ENCODE results near the gene ZNF462. TPM values are rescaled to one million over a fixed set of nuclear protein-coding genes. Genes with fewer than 3 reads are reported as not detected.
"Not testable (repeated sequence)": the region's sequence is repeated elsewhere in the genome, so short reads cannot be mapped to it uniquely, and the experiment has no call there.

ZNF462 gene
- total and polyA plus RNA-seq, 4 donors, result 1.3 to 24.0 (median 9.2) TPM

- ATAC-seq (ENCODE audit: low FRiP score), result no peak
Measured at GRCh38 chr9:106889061-106889590, 26.2 kb downstream of the ZNF462 start.

DNA sequence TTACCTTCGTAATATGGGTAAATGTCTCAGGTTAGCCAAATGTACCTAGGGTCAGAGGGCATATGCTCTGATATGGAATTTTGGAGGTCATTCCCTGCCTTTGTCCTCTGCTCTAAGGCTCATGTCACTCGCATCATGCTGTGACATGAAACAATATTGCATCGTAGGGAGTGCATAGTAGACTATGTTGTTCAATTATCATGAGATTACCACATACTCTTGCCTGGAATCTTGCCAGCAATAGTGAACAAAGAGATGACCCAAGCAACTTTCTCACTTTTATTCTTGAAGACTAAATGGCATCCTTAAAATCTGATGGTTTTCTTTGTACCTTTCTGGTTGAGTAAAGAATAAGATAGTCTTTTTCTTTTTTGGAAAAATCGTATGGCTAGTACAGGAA, 27.6 kb downstream of the ZNF462 start:
- no peaks in the 10 kb centered on the region for H3K27me3 ChIP-seq (ENCODE audit: control insufficient read depth in 1 of 2, insufficient read depth in 2 of 2, low read length in 1 of 2)
- no peak overlapping the region for H3K27ac ChIP-seq (ENCODE audit: low read depth in 1 of 2, low read length in 2 of 2)
- H3K9me3 ChIP-seq (ENCODE audit: control insufficient read depth, low read length), result no peaks in the 10 kb centered on the region
- H3K4me3 ChIP-seq (ENCODE audit: low read length in 2 of 2), result no peak overlapping the region
- H3K4me1 ChIP-seq (ENCODE audit: control insufficient read depth in 1 of 2, insufficient read depth in 2 of 2, low read length in 2 of 2), result no peaks in the 10 kb centered on the region
- H3K36me3 ChIP-seq (ENCODE audit: control insufficient read depth in 1 of 2, insufficient read depth in 2 of 2, low read length in 1 of 2), result no peaks in the 10 kb centered on the region
- DNase-seq (no peak), ATAC-seq (ENCODE audit: low FRiP score) (no peak)
- WGBS, 2 donors, result 83 to 89% methylated on average over 4 of the region's 4 CpGs
- intact Hi-C loops (cut with DNase I), result no loop called here

More at GRCh38 chr9:106889061-106889590, 26.2 kb downstream of the ZNF462 start:
- DNase-seq, result no peak
- no peaks in the 10 kb centered on the region for H3K36me3 ChIP-seq (ENCODE audit: control insufficient read depth in 1 of 2, insufficient read depth in 2 of 2, low read length in 1 of 2)
- WGBS, 2 donors, result 64 to 78% methylated on average over 7 of the region's 7 CpGs
- H3K4me3 ChIP-seq (ENCODE audit: low read length in 2 of 2), result no peak overlapping the region
- no peaks in the 10 kb centered on the region for H3K27me3 ChIP-seq (ENCODE audit: control insufficient read depth in 1 of 2, insufficient read depth in 2 of 2, low read length in 1 of 2)
- H3K4me1 ChIP-seq (ENCODE audit: control insufficient read depth in 1 of 2, insufficient read depth in 2 of 2, low read length in 2 of 2), result no peaks in the 10 kb centered on the region
- H3K9me3 ChIP-seq (ENCODE audit: control insufficient read depth, low read length), result no peaks in the 10 kb centered on the region
- intact Hi-C loops (cut with DNase I), result no loop called here
- H3K27ac ChIP-seq (ENCODE audit: low read depth in 1 of 2, low read length in 2 of 2), result no peak overlapping the region

DNA sequence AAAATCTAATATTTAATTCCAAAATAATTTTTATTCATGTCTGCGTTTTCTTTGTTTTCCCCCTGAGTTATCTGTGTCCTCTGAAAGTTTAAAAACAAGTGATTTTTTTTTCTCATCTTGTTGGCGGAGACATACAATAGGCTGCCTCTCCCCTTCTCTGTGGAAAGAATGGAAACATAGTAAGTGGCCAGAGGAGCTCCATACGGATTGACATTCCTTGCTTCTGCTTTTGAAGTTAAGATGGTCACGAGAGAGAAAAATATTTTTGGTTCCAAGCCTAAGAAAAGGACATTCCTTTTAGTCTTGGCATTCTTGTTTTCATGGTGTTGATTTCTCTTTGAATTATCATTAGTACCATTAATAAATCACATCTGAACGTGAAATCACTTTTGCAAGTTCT, 28.3 kb downstream of the ZNF462 start:
- DNase-seq (no peak), ATAC-seq (ENCODE audit: low FRiP score) (no peak)
- no peak overlapping the region for H3K4me3 ChIP-seq (ENCODE audit: low read length in 2 of 2)
- H3K36me3 ChIP-seq (ENCODE audit: control insufficient read depth in 1 of 2, insufficient read depth in 2 of 2, low read length in 1 of 2), result no peaks in the 10 kb centered on the region
- no peak overlapping the region for H3K27ac ChIP-seq (ENCODE audit: low read depth in 1 of 2, low read length in 2 of 2)
- H3K4me1 ChIP-seq (ENCODE audit: control insufficient read depth in 1 of 2, insufficient read depth in 2 of 2, low read length in 2 of 2), result no peaks in the 10 kb centered on the region
- H3K9me3 ChIP-seq (ENCODE audit: control insufficient read depth, low read length), result no peaks in the 10 kb centered on the region
- H3K27me3 ChIP-seq (ENCODE audit: control insufficient read depth in 1 of 2, insufficient read depth in 2 of 2, low read length in 1 of 2), result no peaks in the 10 kb centered on the region
- intact Hi-C loops (cut with DNase I), result no loop called here
- WGBS, 2 donors, result 54 to 61% methylated on average over 5 of the region's 5 CpGs

DNA sequence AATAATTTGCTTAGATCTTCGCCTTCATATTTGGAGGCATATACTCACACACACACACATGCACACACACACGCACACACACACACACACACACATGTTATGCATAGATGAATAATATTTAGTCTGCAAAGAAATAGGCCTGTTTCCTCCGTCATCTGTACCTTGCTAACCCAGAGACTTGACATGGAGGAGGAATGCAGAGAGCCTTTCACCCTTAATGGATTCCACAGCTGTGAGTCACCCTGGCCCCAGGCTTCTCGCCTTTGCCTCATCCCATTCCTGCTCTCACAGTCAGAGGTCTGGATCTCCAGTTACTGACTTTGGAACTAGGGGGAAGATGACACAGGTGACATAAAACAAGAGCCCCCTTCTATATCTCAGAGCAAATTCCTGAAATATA, 29.7 kb downstream of the ZNF462 start:
- Histone ChIP-seq H3K36me3 (ENCODE audit: control insufficient read depth in 1 of 2, insufficient read depth in 2 of 2, low read length in 1 of 2) (no peaks in the 10 kb centered on the region), H3K27ac (ENCODE audit: low read depth in 1 of 2, low read length in 2 of 2) (no peak overlapping the region), H3K4me3 (ENCODE audit: low read length in 2 of 2) (no peak overlapping the region), H3K9me3 (ENCODE audit: control insufficient read depth, low read length) (no peaks in the 10 kb centered on the region), H3K4me1 (ENCODE audit: control insufficient read depth in 1 of 2, insufficient read depth in 2 of 2, low read length in 2 of 2) (no peaks in the 10 kb centered on the region), H3K27me3 (ENCODE audit: control insufficient read depth in 1 of 2, insufficient read depth in 2 of 2, low read length in 1 of 2) (no peaks in the 10 kb centered on the region)
- ATAC-seq (ENCODE audit: low FRiP score), result peak; percentile 65
- WGBS, 2 donors, result 59 to 65% methylated on average over 4 of the region's 4 CpGs
- intact Hi-C loops (cut with DNase I), result no loop called here
- peak in 1 of 2 donors; percentile 60 for DNase-seq

DNA sequence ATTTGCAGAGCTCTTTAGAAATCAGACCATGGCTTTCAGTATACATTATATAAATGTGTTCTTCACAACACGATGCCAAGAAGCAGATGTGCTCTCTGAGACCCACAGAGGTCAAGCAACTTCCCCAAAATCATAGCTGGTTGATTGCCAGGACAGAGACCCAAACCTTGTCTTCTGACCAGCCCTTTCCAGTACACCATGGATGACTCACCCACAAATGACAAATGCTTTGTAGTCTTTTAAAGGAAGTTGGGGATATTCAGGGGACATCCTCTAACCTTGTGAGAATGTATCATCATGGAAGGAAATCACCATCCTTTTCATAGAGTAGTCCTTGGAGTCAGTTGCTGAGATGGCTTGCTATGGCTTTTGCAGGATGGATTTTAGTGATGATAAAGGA, 30.1 kb downstream of the ZNF462 start:
- intact Hi-C loops (cut with DNase I), result no loop called here
- ATAC-seq (ENCODE audit: low FRiP score), result no peak

GRCh38 chr9:106896695-106897094, 33.7 kb downstream of the ZNF462 start:
- ATAC-seq (ENCODE audit: low FRiP score), result no peak
- no peaks in the 10 kb centered on the region for H3K36me3 ChIP-seq (ENCODE audit: control insufficient read depth in 1 of 2, insufficient read depth in 2 of 2, low read length in 1 of 2)
- no peaks in the 10 kb centered on the region for H3K9me3 ChIP-seq (ENCODE audit: control insufficient read depth, low read length)
- H3K27ac ChIP-seq (ENCODE audit: low read depth in 1 of 2, low read length in 2 of 2), result no peak overlapping the region
- no peaks in the 10 kb centered on the region for H3K4me1 ChIP-seq (ENCODE audit: control insufficient read depth in 1 of 2, insufficient read depth in 2 of 2, low read length in 2 of 2)
- no peak overlapping the region for H3K4me3 ChIP-seq (ENCODE audit: low read length in 2 of 2)
- WGBS, 2 donors, result 45 to 63% methylated on average over 1 of the region's 1 CpG
- intact Hi-C loops (cut with DNase I), result no loop called here
- no peak for DNase-seq
- H3K27me3 ChIP-seq (ENCODE audit: control insufficient read depth in 1 of 2, insufficient read depth in 2 of 2, low read length in 1 of 2), result no peaks in the 10 kb centered on the region

More for the DNA sequence above, 30.1 kb downstream of the ZNF462 start:
- Histone ChIP-seq H3K36me3 (ENCODE audit: control insufficient read depth in 1 of 2, insufficient read depth in 2 of 2, low read length in 1 of 2) (no peaks in the 10 kb centered on the region), H3K4me3 (ENCODE audit: low read length in 2 of 2) (no peak overlapping the region), H3K4me1 (ENCODE audit: control insufficient read depth in 1 of 2, insufficient read depth in 2 of 2, low read length in 2 of 2) (no peaks in the 10 kb centered on the region), H3K9me3 (ENCODE audit: control insufficient read depth, low read length) (no peaks in the 10 kb centered on the region), H3K27me3 (ENCODE audit: control insufficient read depth in 1 of 2, insufficient read depth in 2 of 2, low read length in 1 of 2) (no peaks in the 10 kb centered on the region), H3K27ac (ENCODE audit: low read depth in 1 of 2, low read length in 2 of 2) (peak overlapping the region in 1 of 2 donors; percentile 36)
- DNase-seq, result no peak
- 53 to 62% methylated on average over 1 of the region's 1 CpG for WGBS, 2 donors

DNA sequence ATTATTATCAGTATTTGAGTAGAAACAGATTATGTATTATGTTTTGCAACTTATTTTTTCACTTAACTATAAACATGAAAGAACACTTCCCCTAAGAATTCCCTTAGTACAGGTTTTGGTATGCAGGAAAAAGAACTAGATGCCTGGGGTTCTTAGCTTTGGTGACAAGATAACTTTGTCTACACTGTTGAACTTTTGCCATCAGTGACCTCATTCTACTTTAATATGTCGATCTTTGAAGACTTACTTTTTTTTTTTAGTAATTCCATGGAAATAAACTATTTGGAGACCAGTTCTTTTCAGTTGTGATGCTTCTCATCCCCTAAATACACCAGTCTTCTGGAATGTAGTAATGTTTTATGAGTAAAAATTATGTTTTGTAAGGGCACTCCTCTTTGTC, 34.3 kb downstream of the ZNF462 start:
- Histone ChIP-seq H3K27me3 (ENCODE audit: control insufficient read depth in 1 of 2, insufficient read depth in 2 of 2, low read length in 1 of 2) (no peaks in the 10 kb centered on the region), H3K4me3 (ENCODE audit: low read length in 2 of 2) (no peak overlapping the region), H3K36me3 (ENCODE audit: control insufficient read depth in 1 of 2, insufficient read depth in 2 of 2, low read length in 1 of 2) (no peaks in the 10 kb centered on the region), H3K27ac (ENCODE audit: low read depth in 1 of 2, low read length in 2 of 2) (no peak overlapping the region), H3K4me1 (ENCODE audit: control insufficient read depth in 1 of 2, insufficient read depth in 2 of 2, low read length in 2 of 2) (no peaks in the 10 kb centered on the region), H3K9me3 (ENCODE audit: control insufficient read depth, low read length) (no peaks in the 10 kb centered on the region)
- intact Hi-C loops (cut with DNase I), result no loop called here
- DNase-seq (no peak), ATAC-seq (ENCODE audit: low FRiP score) (no peak)
- 22 to 34% methylated on average over 1 of the region's 1 CpG for WGBS, 2 donors

- H3K27ac ChIP-seq (ENCODE audit: low read depth in 1 of 2, low read length in 2 of 2), result no peak overlapping the region
- H3K4me3 ChIP-seq (ENCODE audit: low read length in 2 of 2), result no peak overlapping the region
- DNase-seq, result no peak
- no peaks in the 10 kb centered on the region for H3K4me1 ChIP-seq (ENCODE audit: control insufficient read depth in 1 of 2, insufficient read depth in 2 of 2, low read length in 2 of 2)
- H3K27me3 ChIP-seq (ENCODE audit: control insufficient read depth in 1 of 2, insufficient read depth in 2 of 2, low read length in 1 of 2), result no peaks in the 10 kb centered on the region
- H3K9me3 ChIP-seq (ENCODE audit: control insufficient read depth, low read length), result no peaks in the 10 kb centered on the region
- no peaks in the 10 kb centered on the region for H3K36me3 ChIP-seq (ENCODE audit: control insufficient read depth in 1 of 2, insufficient read depth in 2 of 2, low read length in 1 of 2)
- WGBS, 2 donors, result 76 to 88% methylated on average over 3 of the region's 3 CpGs
- no peak for ATAC-seq (ENCODE audit: low FRiP score)
- intact Hi-C loops (cut with DNase I), result no loop called here
Measured at GRCh38 chr9:106897751-106898150, 34.8 kb downstream of the ZNF462 start.

DNA sequence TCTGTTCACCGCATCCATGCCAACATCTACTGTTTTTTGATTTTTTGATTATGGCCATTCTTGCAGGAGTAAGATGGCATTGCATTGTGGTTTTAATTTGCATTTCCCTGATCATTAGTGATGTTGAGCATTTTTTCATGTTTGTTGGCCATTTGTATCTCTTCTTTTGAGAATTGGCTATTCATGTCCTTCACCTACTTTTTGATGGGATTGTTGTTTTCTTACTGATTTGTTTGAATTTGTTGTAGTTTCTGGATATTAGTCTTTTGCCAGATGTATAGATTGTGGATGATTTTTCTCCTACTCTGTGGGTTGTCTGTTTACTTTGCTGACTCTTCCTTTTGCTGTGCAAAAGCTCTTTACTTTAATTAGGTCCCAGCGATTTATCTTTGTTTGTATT, 37.6 kb downstream of the ZNF462 start:
- H3K27ac ChIP-seq (ENCODE audit: low read depth in 1 of 2, low read length in 2 of 2); intact Hi-C loops (cut with DNase I); H3K36me3 ChIP-seq (ENCODE audit: control insufficient read depth in 1 of 2, insufficient read depth in 2 of 2, low read length in 1 of 2); ATAC-seq (ENCODE audit: low FRiP score); H3K4me3 ChIP-seq (ENCODE audit: low read length in 2 of 2); H3K27me3 ChIP-seq (ENCODE audit: control insufficient read depth in 1 of 2, insufficient read depth in 2 of 2, low read length in 1 of 2); H3K9me3 ChIP-seq (ENCODE audit: control insufficient read depth, low read length); DNase-seq; H3K4me1 ChIP-seq (ENCODE audit: control insufficient read depth in 1 of 2, insufficient read depth in 2 of 2, low read length in 2 of 2): not testable (repeated sequence)
- WGBS, 2 donors, result 94 to 95% methylated on average over 2 of the region's 2 CpGs
